ENCODE measurements around the gene TBC1D1. TPM values are rescaled to one million over a fixed set of nuclear protein-coding genes. Genes with fewer than 3 reads are reported as not detected.

The TBC1D1 gene
- polyA plus RNA-seq, 1 donor (not counting 4 experiments of a cell fraction or from before 2014, with no cell fraction given) = 32.5 TPM

GRCh38 chr4:38037612-38038011, 146.7 kb downstream of the TBC1D1 start:
- H3K36me3 ChIP-seq (ENCODE audit: control insufficient read depth in 2 of 2, extremely low read depth in 1 of 2, insufficient read depth in 2 of 2, low read length in 2 of 2) = peaks cover 0 to 7% of the 10 kb centered on the region in 2 experiments
- H3K4me3 ChIP-seq (ENCODE audit: control insufficient read depth in 2 of 3, extremely low read depth in 1 of 3, insufficient read depth in 2 of 3, low read depth in 1 of 3, low read length in 3 of 3) = no peak overlapping the region
- H3K27ac ChIP-seq (ENCODE audit: control insufficient read depth, insufficient read depth, low read length) = no peak overlapping the region
- no peak for DNase-seq (ENCODE audit: low read depth, low spot score)
- H4K20me1 ChIP-seq (ENCODE audit: control insufficient read depth, extremely low read depth, insufficient read depth, low read length) = no peaks in the 10 kb centered on the region
- FAIRE-seq = no peak
- H3K4me2 ChIP-seq (ENCODE audit: control insufficient read depth, extremely low read depth, insufficient read depth, low read depth, low read length) = no peak overlapping the region
- H2AFZ ChIP-seq (ENCODE audit: control insufficient read depth, low read length) = no peak overlapping the region
- H3K9me1 ChIP-seq (ENCODE audit: control insufficient read depth, extremely low read depth, insufficient read depth, low read length) = no peaks in the 10 kb centered on the region
- H3K27me3 ChIP-seq (ENCODE audit: control insufficient read depth, extremely low read depth, insufficient read depth, low read length) = no peaks in the 10 kb centered on the region
- no peaks in the 10 kb centered on the region for H3K79me2 ChIP-seq (ENCODE audit: control insufficient read depth, insufficient read depth, low read length)
- no peaks in the 10 kb centered on the region for H3K9me3 ChIP-seq (ENCODE audit: control insufficient read depth, low read depth, low read length)
- no peak overlapping the region for H3K9ac ChIP-seq (ENCODE audit: control insufficient read depth, extremely low read depth, insufficient read depth, low read length)
- TF ChIP-seq EZH2 (IDR thresholded peaks at IDR 0.05; ENCODE audit: low read length) (no peak), CTCF (optimal IDR thresholded peaks at IDR 0.05 in 1 of 3, IDR thresholded peaks at IDR 0.05 in 1 of 3, conservative IDR thresholded peaks at IDR 0.05 in 1 of 3; ENCODE audit: extremely low read depth in 1 of 3, insufficient read depth in 2 of 3, low read length in 3 of 3) (no peak)
- no peaks in the 10 kb centered on the region for H3K4me1 ChIP-seq (ENCODE audit: control insufficient read depth, extremely low read depth, insufficient read depth, low read length)
- dilution Hi-C loops (cut with MboI; ENCODE audit: extremely low pct_ligation_motif_present, low sequenced_read_pairs) = no loop called here

DNA sequence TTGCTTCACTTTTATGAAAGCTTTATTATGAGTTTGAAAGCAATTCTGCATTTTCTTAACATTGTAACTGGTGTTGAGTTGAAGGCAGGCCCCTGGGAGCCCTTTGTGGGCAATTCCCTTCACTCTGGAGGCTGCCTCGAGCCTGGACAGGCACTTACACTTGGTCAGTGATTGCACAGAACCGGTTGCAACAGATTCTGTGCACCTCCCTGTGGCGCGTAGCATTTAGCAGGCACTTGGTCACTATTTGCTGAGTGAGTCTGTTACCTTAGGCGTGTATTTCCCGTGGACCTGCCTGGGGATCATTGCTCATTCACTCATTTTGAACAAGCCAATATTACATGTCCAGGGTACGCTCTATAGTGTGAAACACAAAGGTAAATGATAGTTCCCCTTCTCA, 149.7 kb downstream of the TBC1D1 start:
- H3K9me3 ChIP-seq (ENCODE audit: control insufficient read depth, low read depth, low read length) = no peaks in the 10 kb centered on the region
- no peak overlapping the region for H3K9ac ChIP-seq (ENCODE audit: control insufficient read depth, extremely low read depth, insufficient read depth, low read length)
- peaks cover under 1 to 6% of the 10 kb centered on the region in 2 experiments for H3K36me3 ChIP-seq (ENCODE audit: control insufficient read depth in 2 of 2, extremely low read depth in 1 of 2, insufficient read depth in 2 of 2, low read length in 2 of 2)
- DNase-seq (ENCODE audit: low read depth, low spot score) (no peak), FAIRE-seq (no peak)
- TF ChIP-seq EZH2 (IDR thresholded peaks at IDR 0.05; ENCODE audit: low read length) (no peak), CTCF (optimal IDR thresholded peaks at IDR 0.05 in 1 of 3, IDR thresholded peaks at IDR 0.05 in 1 of 3, conservative IDR thresholded peaks at IDR 0.05 in 1 of 3; ENCODE audit: extremely low read depth in 1 of 3, insufficient read depth in 2 of 3, low read length in 3 of 3) (no peak)
- H3K27ac ChIP-seq (ENCODE audit: control insufficient read depth, insufficient read depth, low read length) = no peak overlapping the region
- no peak overlapping the region for H3K4me2 ChIP-seq (ENCODE audit: control insufficient read depth, extremely low read depth, insufficient read depth, low read depth, low read length)
- no peaks in the 10 kb centered on the region for H3K79me2 ChIP-seq (ENCODE audit: control insufficient read depth, insufficient read depth, low read length)
- H3K4me3 ChIP-seq (ENCODE audit: control insufficient read depth in 2 of 3, extremely low read depth in 1 of 3, insufficient read depth in 2 of 3, low read depth in 1 of 3, low read length in 3 of 3) = no peak overlapping the region
- no peak overlapping the region for H2AFZ ChIP-seq (ENCODE audit: control insufficient read depth, low read length)
- dilution Hi-C loops (cut with MboI; ENCODE audit: extremely low pct_ligation_motif_present, low sequenced_read_pairs) = no loop called here
- no peaks in the 10 kb centered on the region for H3K4me1 ChIP-seq (ENCODE audit: control insufficient read depth, extremely low read depth, insufficient read depth, low read length)
- H3K9me1 ChIP-seq (ENCODE audit: control insufficient read depth, extremely low read depth, insufficient read depth, low read length) = no peaks in the 10 kb centered on the region
- H3K27me3 ChIP-seq (ENCODE audit: control insufficient read depth, extremely low read depth, insufficient read depth, low read length) = no peaks in the 10 kb centered on the region
- H4K20me1 ChIP-seq (ENCODE audit: control insufficient read depth, extremely low read depth, insufficient read depth, low read length) = no peaks in the 10 kb centered on the region

Data from keratinocyte (primary cell).